ENCODE data around the gene LDLR.
"Not testable (repeated sequence)": the region's sequence is repeated elsewhere in the genome, so short reads cannot be mapped to it uniquely, and the experiment has no call there.

The LDLR gene

DNA sequence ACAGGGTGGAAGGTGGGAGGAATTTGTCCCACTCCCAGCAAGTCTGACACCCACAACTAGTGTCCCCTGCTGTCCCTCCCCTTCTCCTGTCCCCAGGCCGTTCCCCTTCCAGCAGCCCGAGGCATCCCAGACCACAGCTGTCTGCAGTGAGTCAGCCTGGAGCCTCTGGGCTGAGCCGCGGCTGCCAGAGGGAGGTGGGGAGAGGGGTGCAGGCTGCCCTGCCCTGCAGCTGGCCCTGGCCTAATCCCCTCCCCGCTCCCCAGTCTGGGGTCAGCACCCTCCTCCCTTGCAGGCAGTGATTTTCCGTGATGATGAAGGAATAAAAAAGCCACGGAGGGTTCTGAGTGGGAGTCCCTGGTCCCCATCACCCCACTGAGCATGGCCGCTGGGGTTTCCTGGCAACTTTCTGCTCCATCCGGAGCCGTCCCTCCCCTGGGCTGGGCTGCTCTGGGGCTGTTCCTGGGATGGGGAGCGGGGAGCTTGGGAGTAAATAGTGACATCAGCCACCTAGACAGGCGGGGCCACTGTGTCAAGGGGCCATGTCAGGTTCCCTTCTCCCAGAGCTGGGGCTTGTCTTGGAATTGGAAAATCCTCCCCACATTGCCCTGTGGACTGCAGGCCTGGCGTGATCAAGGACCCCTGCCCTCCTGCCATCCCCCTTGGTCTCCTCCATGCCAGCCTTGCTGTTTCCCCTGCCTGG lies 49.5 kb downstream of the LDLR start:
- TF ChIP-seq, protein P1, sequence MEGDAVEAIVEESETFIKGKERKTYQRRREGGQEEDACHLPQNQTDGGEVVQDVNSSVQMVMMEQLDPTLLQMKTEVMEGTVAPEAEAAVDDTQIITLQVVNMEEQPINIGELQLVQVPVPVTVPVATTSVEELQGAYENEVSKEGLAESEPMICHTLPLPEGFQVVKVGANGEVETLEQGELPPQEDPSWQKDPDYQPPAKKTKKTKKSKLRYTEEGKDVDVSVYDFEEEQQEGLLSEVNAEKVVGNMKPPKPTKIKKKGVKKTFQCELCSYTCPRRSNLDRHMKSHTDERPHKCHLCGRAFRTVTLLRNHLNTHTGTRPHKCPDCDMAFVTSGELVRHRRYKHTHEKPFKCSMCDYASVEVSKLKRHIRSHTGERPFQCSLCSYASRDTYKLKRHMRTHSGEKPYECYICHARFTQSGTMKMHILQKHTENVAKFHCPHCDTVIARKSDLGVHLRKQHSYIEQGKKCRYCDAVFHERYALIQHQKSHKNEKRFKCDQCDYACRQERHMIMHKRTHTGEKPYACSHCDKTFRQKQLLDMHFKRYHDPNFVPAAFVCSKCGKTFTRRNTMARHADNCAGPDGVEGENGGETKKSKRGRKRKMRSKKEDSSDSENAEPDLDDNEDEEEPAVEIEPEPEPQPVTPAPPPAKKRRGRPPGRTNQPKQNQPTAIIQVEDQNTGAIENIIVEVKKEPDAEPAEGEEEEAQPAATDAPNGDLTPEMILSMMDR (IDR thresholded peaks at IDR 0.05; ENCODE audit: extremely low read depth, insufficient read depth, missing control alignments): no peak
- in situ Hi-C loops (cut with MboI; ENCODE audit: low pct_unique_long_range_greater_than_20kb, low sequenced_read_pairs, unreplicated experiment): no loop called here
- no peak for DNase-seq (ENCODE audit: low spot score)

DNA sequence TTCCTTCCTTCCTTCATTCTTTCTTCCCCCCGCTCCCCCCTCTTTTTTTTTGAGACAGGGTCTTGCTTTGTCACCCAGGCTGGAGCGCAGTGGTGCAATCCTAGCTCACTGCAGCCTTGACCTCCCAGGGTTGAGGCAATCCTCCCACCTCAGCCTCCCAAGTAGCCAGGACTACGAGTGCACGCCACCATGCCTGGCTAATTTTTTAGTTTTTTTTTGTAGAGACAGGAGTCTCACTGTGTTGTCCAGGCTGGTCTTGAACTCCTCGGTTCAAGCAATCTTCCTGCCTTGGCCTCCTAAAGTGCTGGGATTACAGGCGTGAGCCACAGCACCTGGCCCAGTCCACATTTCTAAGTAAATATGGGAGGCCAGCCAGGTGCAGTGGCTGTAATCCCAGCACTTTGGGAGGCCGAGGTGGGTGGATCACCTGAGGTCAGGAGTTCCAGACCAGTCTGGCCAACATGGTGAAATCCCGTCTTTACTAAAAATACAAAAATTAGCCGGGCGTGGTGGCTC lies 50.8 kb downstream of the LDLR start:
- DNase-seq (ENCODE audit: low spot score); in situ Hi-C loops (cut with MboI; ENCODE audit: low pct_unique_long_range_greater_than_20kb, low sequenced_read_pairs, unreplicated experiment): not testable (repeated sequence)

DNA sequence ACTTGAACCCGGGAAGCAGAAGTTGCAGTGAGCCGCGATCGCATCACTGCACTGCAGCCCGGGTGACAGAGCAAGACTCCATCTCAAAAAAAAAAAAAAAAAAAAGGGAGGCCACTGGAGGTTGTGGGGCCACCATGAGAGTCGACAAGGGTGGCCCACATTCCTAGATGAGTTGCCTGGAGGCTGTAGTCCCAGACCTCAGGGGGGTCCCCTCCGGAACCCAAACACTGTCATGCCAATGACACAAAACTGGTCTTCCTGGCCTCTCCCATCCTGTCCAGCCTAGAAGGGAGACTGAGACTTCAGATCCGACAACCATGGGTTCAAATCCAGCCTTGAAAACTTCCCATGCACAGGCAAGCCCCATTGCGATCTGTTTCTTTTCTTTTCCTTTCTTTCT lies 51.6 kb downstream of the LDLR start:
- no peak for DNase-seq (ENCODE audit: low spot score)
- in situ Hi-C loops (cut with MboI; ENCODE audit: low pct_unique_long_range_greater_than_20kb, low sequenced_read_pairs, unreplicated experiment): no loop called here
- TF ChIP-seq, protein P1 (IDR thresholded peaks at IDR 0.05; ENCODE audit: extremely low read depth, insufficient read depth, missing control alignments): no peak

DNA sequence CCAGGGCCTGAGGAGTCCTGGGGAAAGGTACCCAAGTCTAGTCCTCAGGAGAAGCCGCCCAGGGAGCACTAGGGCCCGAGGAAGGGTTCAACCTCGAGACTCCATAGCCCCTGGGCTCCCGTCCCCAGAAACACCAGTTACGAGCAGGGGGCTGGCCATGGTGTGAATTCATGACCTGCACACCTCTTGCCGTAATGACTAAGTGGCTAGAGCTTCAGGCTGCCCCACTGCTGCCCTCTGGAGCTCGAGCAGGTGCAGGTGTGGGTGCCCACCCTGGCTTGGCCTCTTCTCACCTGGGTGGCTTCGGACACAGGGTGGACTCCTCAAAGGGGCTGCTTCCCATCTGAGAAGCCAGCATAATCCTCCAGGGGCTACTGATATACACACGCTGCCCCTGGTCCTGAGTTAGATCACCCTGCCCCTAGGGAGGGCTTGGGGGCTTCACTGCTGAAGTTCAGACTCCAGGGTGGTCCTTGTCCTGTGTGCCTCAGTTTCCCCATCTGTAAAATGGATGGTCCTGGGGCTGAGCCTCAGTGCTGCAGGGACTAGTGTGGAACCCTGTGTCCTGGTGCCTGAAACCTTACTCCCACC lies 52.8 kb downstream of the LDLR start:
- TF ChIP-seq, protein P1 (IDR thresholded peaks at IDR 0.05; ENCODE audit: extremely low read depth, insufficient read depth, missing control alignments): no peak
- in situ Hi-C loops (cut with MboI; ENCODE audit: low pct_unique_long_range_greater_than_20kb, low sequenced_read_pairs, unreplicated experiment): no loop called here
- no peak for DNase-seq (ENCODE audit: low spot score)

DNA sequence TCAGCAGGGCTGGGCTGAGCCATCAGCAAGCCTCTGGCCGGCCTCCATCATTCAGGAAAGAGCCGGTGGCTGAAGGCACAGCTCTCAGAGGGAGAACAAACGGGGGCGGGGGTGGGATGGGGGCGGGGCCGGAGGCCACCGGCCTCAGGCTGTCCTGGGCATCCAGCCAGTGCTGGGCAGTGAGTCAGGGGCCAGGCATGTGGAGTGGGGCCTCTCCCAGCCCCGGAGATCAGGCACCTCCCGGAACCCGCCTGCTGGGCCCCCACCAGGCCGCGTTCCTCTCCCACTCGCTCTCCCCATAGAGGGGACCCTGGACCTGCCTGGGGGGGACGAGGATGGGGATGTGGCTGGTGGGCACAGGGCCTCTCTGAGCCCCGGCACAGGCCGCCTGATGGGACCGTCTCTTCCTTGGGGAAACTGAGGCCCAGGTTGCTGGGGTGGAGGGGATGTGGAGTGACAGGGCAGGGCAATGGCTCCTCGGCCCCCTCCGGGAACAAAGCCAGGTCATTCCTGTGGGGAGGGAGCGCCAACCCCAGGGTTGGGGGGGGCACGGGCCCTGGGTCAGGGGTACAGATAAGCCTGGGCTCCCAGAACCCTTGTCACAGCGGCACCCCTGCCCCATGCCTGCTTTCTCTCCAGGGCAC lies 53.4 kb downstream of the LDLR start:
- no peak for DNase-seq (ENCODE audit: low spot score)
- TF ChIP-seq, protein P1 (IDR thresholded peaks at IDR 0.05; ENCODE audit: extremely low read depth, insufficient read depth, missing control alignments): no peak
- in situ Hi-C loops (cut with MboI; ENCODE audit: low pct_unique_long_range_greater_than_20kb, low sequenced_read_pairs, unreplicated experiment): no loop called here

DNA sequence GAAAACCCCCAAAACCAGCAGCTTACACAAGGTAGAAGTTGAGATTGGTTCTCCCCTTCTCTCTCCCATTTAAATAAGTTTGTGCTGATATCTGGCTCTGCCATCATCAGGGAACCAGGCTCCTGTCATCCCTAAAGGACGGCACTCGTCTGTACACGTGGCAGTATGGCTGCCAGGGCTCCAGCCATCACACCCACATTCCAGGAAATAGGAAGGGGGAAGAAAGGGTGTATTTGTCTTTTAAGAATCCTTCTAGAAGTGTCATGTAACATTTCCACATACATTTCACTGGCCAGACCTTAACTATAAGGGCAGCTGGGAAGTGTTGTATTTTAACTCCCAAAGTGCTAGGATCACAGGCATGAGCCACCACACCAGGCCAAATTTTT lies 56.3 kb downstream of the LDLR start:
- TF ChIP-seq, protein P1 (IDR thresholded peaks at IDR 0.05; ENCODE audit: extremely low read depth, insufficient read depth, missing control alignments): no peak
- in situ Hi-C loops (cut with MboI; ENCODE audit: low pct_unique_long_range_greater_than_20kb, low sequenced_read_pairs, unreplicated experiment): no loop called here
- no peak for DNase-seq (ENCODE audit: low spot score)

DNA sequence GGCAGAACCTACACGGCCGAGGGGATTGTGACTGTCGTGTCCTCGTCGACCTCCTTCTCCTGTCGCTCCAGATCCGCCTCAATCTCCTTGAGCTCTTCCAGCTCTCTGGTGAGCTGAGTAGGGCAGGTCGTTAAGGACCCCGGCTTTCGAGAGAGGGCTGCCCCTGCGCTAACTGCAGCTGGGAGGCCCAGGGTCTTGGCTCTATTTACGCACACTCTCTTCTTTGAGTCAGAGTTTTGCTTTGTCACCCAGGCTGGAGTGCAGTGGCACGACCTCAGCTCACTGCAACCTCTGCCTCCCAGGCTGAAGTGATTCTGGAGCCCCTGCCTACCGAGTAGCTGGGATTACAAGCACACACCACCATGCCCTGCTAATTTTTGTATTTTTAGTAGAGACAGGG lies 58.7 kb downstream of the LDLR start:
- TF ChIP-seq, protein P1 (IDR thresholded peaks at IDR 0.05; ENCODE audit: extremely low read depth, insufficient read depth, missing control alignments): no peak
- in situ Hi-C loops (cut with MboI; ENCODE audit: low pct_unique_long_range_greater_than_20kb, low sequenced_read_pairs, unreplicated experiment): no loop called here

More for the DNA sequence above, 58.7 kb downstream of the LDLR start:
- no peak for DNase-seq (ENCODE audit: low spot score)

All from GM13977 (cell line).